ENCODE data around the gene SDHAF2. TPM values are rescaled to one million over a fixed set of nuclear protein-coding genes. Genes with fewer than 3 reads are reported as not detected.

SDHAF2 gene
- total and polyA plus RNA-seq, 2 of the 4 experiments (the other 2 are of a cell fraction), result 50.4 to 91.1 TPM

DNA sequence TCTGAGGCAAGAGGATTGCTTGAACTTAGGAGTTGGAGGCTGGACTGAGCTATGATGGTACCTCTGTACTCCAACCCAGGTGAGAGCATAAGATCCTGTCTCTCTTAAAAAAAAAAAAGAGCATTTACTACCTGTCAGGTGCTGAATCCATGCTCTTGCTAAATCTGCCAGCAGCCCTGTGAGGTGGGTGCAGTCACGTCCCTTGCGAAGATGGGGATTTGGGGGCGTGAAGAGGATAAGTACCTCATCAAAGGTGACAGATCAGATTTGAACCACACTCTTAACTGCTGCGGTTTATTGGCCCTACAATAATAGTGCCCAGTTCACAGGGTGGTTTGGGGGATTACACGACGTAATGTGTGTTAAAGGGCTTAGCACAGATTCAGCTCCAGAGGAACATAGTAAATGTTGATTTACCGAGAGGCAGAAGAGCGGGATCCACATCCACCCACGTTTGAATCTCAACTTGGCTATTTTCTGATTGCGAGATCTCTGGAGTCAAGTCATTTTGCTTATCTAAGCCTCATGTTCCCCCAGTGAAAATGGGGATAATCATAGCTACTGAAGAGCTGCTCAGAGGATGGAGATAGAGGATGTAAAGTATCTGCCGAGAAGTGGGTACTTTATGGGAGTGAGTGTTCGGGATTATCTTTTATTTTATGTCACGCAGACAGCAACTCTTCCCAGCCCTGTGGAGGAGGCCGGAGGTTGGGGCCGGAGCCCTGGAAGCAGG lies 50.5 kb downstream of the SDHAF2 start:
- H2BK15ac ChIP-seq (ENCODE audit: low read depth, low read length), result no peak overlapping the region
- no peak overlapping the region for H2AK5ac ChIP-seq (ENCODE audit: low read depth, low read length)
- H4K20me1 ChIP-seq (ENCODE audit: insufficient read depth, low read length), result no peaks in the 10 kb centered on the region
- no peak overlapping the region for H3K4me2 ChIP-seq (ENCODE audit: low read depth, low read length)
- no peak overlapping the region for H3K18ac ChIP-seq (ENCODE audit: low read depth, low read length)
- peaks cover 17% of the 10 kb centered on the region; the same call in 1 of the 2 replicates for H3K27me3 ChIP-seq (ENCODE audit: control insufficient read depth, insufficient read depth, low read length)
- dilution Hi-C loops (cut with HindIII; ENCODE audit: low sequenced_read_pairs, unreplicated experiment), result no loop called here
- CTCF ChIA-PET, result no interaction called here
- no peaks in the 10 kb centered on the region for H3K9me1 ChIP-seq (ENCODE audit: insufficient read depth, low read length)
- POLR2A ChIA-PET (ENCODE audit: unreplicated experiment), result no interaction called here
- WGBS, 2 experiments (ENCODE audit: extremely low coverage in 2 of 2, insufficient read length in 1 of 2), result no CpG with 5 or more reads among the region's 15 CpGs
- intact Hi-C loops (cut with micrococcal nuclease), result no loop called here
- no peak overlapping the region for H2AFZ ChIP-seq (replicated peaks; ENCODE audit: low read length, poor library complexity)
- no peak for TF ChIP-seq RCOR1 (IDR thresholded peaks at IDR 0.05; ENCODE audit: insufficient replicate concordance, low read length)
- TF ChIP-seq CEBPB (IDR thresholded peaks at IDR 0.05; ENCODE audit: low read depth, low read length), result no peak
- no peaks in the 10 kb centered on the region for H3K79me1 ChIP-seq (ENCODE audit: low read depth in 1 of 2, low read length in 2 of 2)
- in situ Hi-C loops (cut with MboI; ENCODE audit: low sequenced_read_pairs), result no loop called here
- H3K4ac ChIP-seq (ENCODE audit: low read depth, low read length), result no peak overlapping the region
- H3K9ac ChIP-seq (ENCODE audit: low read depth, low read length), result no peak overlapping the region
- no TSS peak for BruUV-seq (replicated peaks)
- no peak overlapping the region for H3K4me3 ChIP-seq (ENCODE audit: insufficient read depth, low read depth, low read length)
- H2BK120ac ChIP-seq (ENCODE audit: low read depth, low read length), result no peak overlapping the region
- no peak overlapping the region for H3K14ac ChIP-seq (replicated peaks; ENCODE audit: low read depth, low read length)
- H4K8ac ChIP-seq (ENCODE audit: low read depth in 2 of 2, low read length in 2 of 2), result no peak overlapping the region
- no peaks in the 10 kb centered on the region for H3K4me1 ChIP-seq (ENCODE audit: control insufficient read depth, insufficient read depth, low read length)
- DNase-seq (no peak), ATAC-seq (ENCODE audit: low read depth) (no peak)
- no peak overlapping the region for H2BK20ac ChIP-seq (ENCODE audit: low read depth, low read length)
- no peaks in the 10 kb centered on the region for H3K9me3 ChIP-seq (ENCODE audit: control insufficient read depth, insufficient read depth, low read length)
- no peak overlapping the region for H3K27ac ChIP-seq (ENCODE audit: insufficient read depth, low read length)
- no peak overlapping the region for H2AK9ac ChIP-seq (replicated peaks; ENCODE audit: low read depth, low read length, poor library complexity)
- no peak overlapping the region for H2BK5ac ChIP-seq (ENCODE audit: low read depth, low read length, poor library complexity, severe bottlenecking)
- H3K23ac ChIP-seq (ENCODE audit: low read depth, low read length), result no peak overlapping the region
- no peak overlapping the region for H4K91ac ChIP-seq (ENCODE audit: insufficient read depth, low read depth, low read length)
- no peak overlapping the region for H3K56ac ChIP-seq (ENCODE audit: extremely low read depth, insufficient read depth, low read length)
- H4K5ac ChIP-seq (ENCODE audit: low read depth, low read length), result no peak overlapping the region
- H3K36me3 ChIP-seq (ENCODE audit: control insufficient read depth, insufficient read depth, low read length), result no peaks in the 10 kb centered on the region
